ENCODE data around the gene MANSC1.
A peak's percentile ranks its signal among the peaks of the same experiment; 100 is the strongest.

The MANSC1 gene

GRCh38 chr12:12393171-12393570, 43.1 kb upstream of the MANSC1 start:
- no peak for DNase-seq (ENCODE audit: low read depth)
- H3K4me3 ChIP-seq (ENCODE audit: low read depth, low read length): no peak overlapping the region
- TF ChIP-seq POLR2A (IDR thresholded peaks at IDR 0.05; ENCODE audit: extremely low read depth, insufficient read length) (no peak), CTCF (IDR thresholded peaks at IDR 0.05; ENCODE audit: low read depth, low read length) (no peak), MAX (IDR thresholded peaks at IDR 0.05; ENCODE audit: low read depth, low read length) (no peak), MYC (IDR thresholded peaks at IDR 0.05; ENCODE audit: low read depth, low read length) (no peak)

GRCh38 chr12:12392413-12392812, 42.4 kb upstream of the MANSC1 start:
- no peak overlapping the region for H3K4me3 ChIP-seq (ENCODE audit: low read depth, low read length)
- TF ChIP-seq MYC (IDR thresholded peaks at IDR 0.05; ENCODE audit: low read depth, low read length) (no peak), CTCF (IDR thresholded peaks at IDR 0.05; ENCODE audit: low read depth, low read length) (no peak), MAX (IDR thresholded peaks at IDR 0.05; ENCODE audit: low read depth, low read length) (no peak), POLR2A (IDR thresholded peaks at IDR 0.05; ENCODE audit: extremely low read depth, insufficient read length) (no peak)
- DNase-seq (ENCODE audit: low read depth): no peak

GRCh38 chr12:12387501-12387900, 37.5 kb upstream of the MANSC1 start:
- no peak for TF ChIP-seq CTCF (IDR thresholded peaks at IDR 0.05; ENCODE audit: low read depth, low read length)
- no peak for TF ChIP-seq MYC (IDR thresholded peaks at IDR 0.05; ENCODE audit: low read depth, low read length)
- no peak for TF ChIP-seq POLR2A (IDR thresholded peaks at IDR 0.05; ENCODE audit: extremely low read depth, insufficient read length)
- no peak for TF ChIP-seq MAX (IDR thresholded peaks at IDR 0.05; ENCODE audit: low read depth, low read length)
- no peak overlapping the region for H3K4me3 ChIP-seq (ENCODE audit: low read depth, low read length)
- DNase-seq (ENCODE audit: low read depth): no peak

GRCh38 chr12:12384571-12385340, 34.7 kb upstream of the MANSC1 start:
- DNase-seq (ENCODE audit: low read depth): peak; percentile 42
- no peak for TF ChIP-seq CTCF (IDR thresholded peaks at IDR 0.05; ENCODE audit: low read depth, low read length)
- no peak for TF ChIP-seq MYC (IDR thresholded peaks at IDR 0.05; ENCODE audit: low read depth, low read length)
- TF ChIP-seq MAX (IDR thresholded peaks at IDR 0.05; ENCODE audit: low read depth, low read length): no peak; the same call in 1 of the 2 replicates
- no peak overlapping the region for H3K4me3 ChIP-seq (ENCODE audit: low read depth, low read length)

- no peak overlapping the region for H3K4me3 ChIP-seq (ENCODE audit: low read depth, low read length)
- no peak for DNase-seq (ENCODE audit: low read depth)
- no peak for TF ChIP-seq MAX (IDR thresholded peaks at IDR 0.05; ENCODE audit: low read depth, low read length)
These were observed 31.9 kb upstream of the MANSC1 start for GRCh38 chr12:12381982-12382381.

GRCh38 chr12:12380949-12381593, 31.0 kb upstream of the MANSC1 start:
- no peak for TF ChIP-seq POLR2A (IDR thresholded peaks at IDR 0.05; ENCODE audit: extremely low read depth, insufficient read length)
- DNase-seq (ENCODE audit: low read depth): no peak
- no peak overlapping the region for H3K4me3 ChIP-seq (ENCODE audit: low read depth, low read length)

All from NB4 (cell line).